Measurements from ENCODE around the gene GGA2.

DNA sequence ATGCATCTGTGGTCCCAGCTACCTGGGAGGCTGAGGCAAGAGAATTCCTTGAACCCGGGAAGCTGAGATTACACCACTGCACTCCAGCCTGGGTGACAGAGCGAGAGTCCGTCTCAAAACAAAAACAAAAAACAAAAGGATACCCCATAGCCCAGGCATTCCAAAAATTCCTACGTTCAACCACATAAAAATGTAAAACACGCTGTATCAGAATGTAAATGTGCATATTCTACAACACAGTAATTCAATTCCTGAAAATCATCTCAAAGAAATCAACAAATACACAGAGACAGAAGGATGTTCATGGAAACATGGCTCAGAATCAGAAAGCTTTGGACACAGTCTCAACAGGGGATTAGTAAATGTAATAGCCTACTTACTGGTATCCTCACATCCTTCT, 90.3 kb downstream of the GGA2 start:
- TF ChIP-seq CTCF (conservative IDR thresholded peaks at IDR 0.05; ENCODE audit: low read depth, low read length) (no peak), EZH2 (IDR thresholded peaks at IDR 0.05; ENCODE audit: borderline replicate concordance, low read depth, low read length, poor library complexity, severe bottlenecking) (no peak)

Data from A673 (cell line).